ENCODE data around the gene ZCCHC7. TPM values are rescaled to one million over a fixed set of nuclear protein-coding genes. Genes with fewer than 3 reads are reported as not detected.

ZCCHC7 gene
- total and polyA plus RNA-seq, 2 of the 8 experiments (the other 6 are each of a cell fraction or from before 2014, with no cell fraction given) = 12.2 to 27.5 TPM

- Histone ChIP-seq H3K27ac (ENCODE audit: low read depth, low read length) (no peak overlapping the region), H2BK5ac (ENCODE audit: low read depth, low read length) (no peak overlapping the region), H3K79me1 (ENCODE audit: low read depth, low read length) (peaks cover 3% of the 10 kb centered on the region; the same call in 1 of the 2 replicates), H2BK20ac (ENCODE audit: low read length) (no peak overlapping the region), H4K5ac (ENCODE audit: insufficient read length, low read depth, low read length) (no peak overlapping the region), H3K9ac (replicated peaks in 1 of 4; ENCODE audit: extremely low read depth in 1 of 4, low read depth in 3 of 4, low read length in 3 of 4) (no peak overlapping the region), H3K27me3 (replicated peaks in 1 of 4; ENCODE audit: control insufficient read depth in 3 of 4, extremely low read depth in 1 of 4, insufficient read depth in 3 of 4, low read length in 3 of 4) (no peaks in the 10 kb centered on the region), H4K8ac (ENCODE audit: extremely low read depth, insufficient read depth, low read length) (no peak overlapping the region), H2BK15ac (ENCODE audit: low read length) (no peak overlapping the region), H3K56ac (replicated peaks; ENCODE audit: insufficient read length, low read depth, low read length) (no peak overlapping the region), H2AK5ac (ENCODE audit: low read depth, low read length) (no peak overlapping the region), H3K14ac (ENCODE audit: insufficient read length) (no peak overlapping the region), H4K20me1 (replicated peaks in 1 of 2; ENCODE audit: control insufficient read depth in 1 of 2, insufficient read depth in 2 of 2, low read length in 2 of 2) (no peaks in the 10 kb centered on the region), H3K4me3 (ENCODE audit: extremely low read depth in 1 of 4, insufficient read depth in 2 of 4, low read depth in 3 of 4, low read length in 4 of 4) (no peak overlapping the region), H4K91ac (replicated peaks; ENCODE audit: insufficient read length, low read length) (no peak overlapping the region), H3K18ac (ENCODE audit: extremely low read depth, low read length) (no peak overlapping the region), H3K9me3 (ENCODE audit: insufficient read depth in 2 of 2, low read depth in 1 of 2, low read length in 1 of 2) (no peaks in the 10 kb centered on the region), H2AFZ (ENCODE audit: low read length) (no peak overlapping the region), H3K79me2 (ENCODE audit: control insufficient read depth in 1 of 2, insufficient read depth in 2 of 2, low read length in 2 of 2) (peaks cover 0 to 15% of the 10 kb centered on the region in 2 experiments; a peak in 2 of 4 replicates), H3K4ac (replicated peaks; ENCODE audit: insufficient read length, low read depth, low read length) (no peak overlapping the region), H3K23ac (ENCODE audit: insufficient read length) (no peak overlapping the region), H3K23me2 (ENCODE audit: low read depth, low read length) (no peaks in the 10 kb centered on the region; the same call in 1 of the 2 replicates), H2BK120ac (replicated peaks; ENCODE audit: low read depth, low read length) (no peak overlapping the region), H2BK12ac (ENCODE audit: low read depth, low read length) (no peak overlapping the region), H3K4me2 (ENCODE audit: insufficient read depth in 1 of 2, low read depth in 2 of 2, low read length in 2 of 2) (no peak overlapping the region), H3K36me3 (ENCODE audit: control insufficient read depth in 2 of 4, insufficient read depth in 4 of 4, low read length in 3 of 4) (peaks cover 0 to 3% (median 0%) of the 10 kb centered on the region in 4 experiments; a peak in 1 of 8 replicates), H3K4me1 (replicated peaks in 1 of 4; ENCODE audit: control insufficient read depth in 3 of 4, insufficient read depth in 4 of 4, low read length in 3 of 4) (peaks cover 0 to 5% (median 2%) of the 10 kb centered on the region in 4 experiments; a peak in 3 of 7 replicates)
- CTCF ChIA-PET (ENCODE audit: partially characterized antibody) = no interaction called here
- POLR2A ChIA-PET (ENCODE audit: partially characterized antibody) = no interaction called here
- no peak for DNase-seq (ENCODE audit: low read depth in 1 of 2, low spot score in 2 of 2)
- no peak for FAIRE-seq
- 94% methylated on average over 4 of the region's 5 CpGs; no CpG with 5 or more reads in 1 of the 2 experiments for WGBS, 2 experiments (ENCODE audit: extremely low coverage in 1 of 2, insufficient coverage in 1 of 2, insufficient read length in 1 of 2, insufficient replicate concordance in 2 of 2, low coverage in 1 of 2, low lambda C conversion rate in 2 of 2, missing lambda C conversion rate in 1 of 2)
- no peak for TF ChIP-seq SAP30 (IDR thresholded peaks at IDR 0.05; ENCODE audit: insufficient read depth, insufficient replicate concordance, low read length)
- no peak for TF ChIP-seq CEBPB (IDR thresholded peaks at IDR 0.05; ENCODE audit: low read depth, low read length)
- TF ChIP-seq JUND (IDR thresholded peaks at IDR 0.05; ENCODE audit: low read length) = no peak
- no peak for TF ChIP-seq SIN3A (conservative IDR thresholded peaks at IDR 0.05 in 1 of 2, IDR thresholded peaks at IDR 0.05 in 1 of 2; ENCODE audit: low read depth in 1 of 2, low read length in 2 of 2)
- TF ChIP-seq NANOG (IDR thresholded peaks at IDR 0.05; ENCODE audit: insufficient read depth, low read depth, low read length, poor library complexity, severe bottlenecking) = no peak
- TF ChIP-seq CHD1 (IDR thresholded peaks at IDR 0.05; ENCODE audit: low read depth, low read length) = no peak
- TF ChIP-seq TEAD4 (IDR thresholded peaks at IDR 0.05; ENCODE audit: low read depth, low read length) = no peak
- TF ChIP-seq TAF7 (optimal IDR thresholded peaks at IDR 0.05; ENCODE audit: borderline replicate concordance, low read depth, low read length) = no peak
- no peak for TF ChIP-seq KDM1A (IDR thresholded peaks at IDR 0.05; ENCODE audit: borderline replicate concordance, low read length)
- TF ChIP-seq MAFK (IDR thresholded peaks at IDR 0.05; ENCODE audit: low read depth, low read length) = no peak
- no peak for TF ChIP-seq CBX8 (IDR thresholded peaks at IDR 0.05; ENCODE audit: borderline replicate concordance, low read depth, low read length)
- TF ChIP-seq ATF3 (IDR thresholded peaks at IDR 0.05; ENCODE audit: insufficient read depth, low read depth, low read length) = no peak
Observed at GRCh38 chr9:37187713-37188439, 67.5 kb downstream of the ZCCHC7 start.
